HL-60 (cell line): ENCODE data around the gene IRX2.

ENCODE experiments used
- DNase-seq, 2 experiments: peaks; one replicate each; pipeline ENCODE4 v3.0.0-alpha.2; 2010 to 2020; ENCODE audit warnings: low read depth in 1 of 2, low spot score in 1 of 2
- H3K27ac ChIP-seq: fragments of 250-450 bp; sonication (Bioruptor Pico); replicated peaks from 2 replicates; pipeline ENCODE4 v1.5.1; 2020; ENCODE audit warnings: mild to moderate bottlenecking, moderate library complexity
- H3K27me3 ChIP-seq: fragments of 250-450 bp; sonication (Bioruptor Pico); 2 replicates; pipeline ENCODE4 v1.5.1; 2021; ENCODE audit warnings: mild to moderate bottlenecking, moderate library complexity; ENCODE audit not compliant: insufficient read depth, poor library complexity, severe bottlenecking
- H3K4me3 ChIP-seq: replicated peaks from 2 replicates; pipeline ENCODE4 v1.5.1; 2011; ENCODE audit warnings: mild to moderate bottlenecking, control low read depth, low read length; ENCODE audit not compliant: insufficient read depth
- GABPA ChIP-seq: IDR thresholded peaks from 2 replicates; pipeline ENCODE4 v1.6.1; 2012; ENCODE audit warnings: low read depth
- POLR2AphosphoS5 ChIP-seq: IDR thresholded peaks from 2 replicates; pipeline ENCODE4 v1.6.1; 2012; ENCODE audit warnings: low read depth
- SPI1 ChIP-seq: IDR thresholded peaks from 2 replicates; pipeline ENCODE4 v1.6.1; 2012; ENCODE audit warnings: low read depth, mild to moderate bottlenecking, borderline replicate concordance
- TF ChIP-seq, protein P1 (sequence below): IDR thresholded peaks from 2 replicates; pipeline ENCODE4 v1.6.1; 2012; ENCODE audit warnings: low read depth; ENCODE audit not compliant: insufficient replicate concordance
- TF ChIP-seq, protein P2 (sequence below): IDR thresholded peaks from one replicate; pipeline ENCODE4 v1.5.1; 2011; ENCODE audit warnings: low read length, control low read depth, inconsistent platforms; ENCODE audit not compliant: insufficient read depth

IRX2 gene

DNA sequence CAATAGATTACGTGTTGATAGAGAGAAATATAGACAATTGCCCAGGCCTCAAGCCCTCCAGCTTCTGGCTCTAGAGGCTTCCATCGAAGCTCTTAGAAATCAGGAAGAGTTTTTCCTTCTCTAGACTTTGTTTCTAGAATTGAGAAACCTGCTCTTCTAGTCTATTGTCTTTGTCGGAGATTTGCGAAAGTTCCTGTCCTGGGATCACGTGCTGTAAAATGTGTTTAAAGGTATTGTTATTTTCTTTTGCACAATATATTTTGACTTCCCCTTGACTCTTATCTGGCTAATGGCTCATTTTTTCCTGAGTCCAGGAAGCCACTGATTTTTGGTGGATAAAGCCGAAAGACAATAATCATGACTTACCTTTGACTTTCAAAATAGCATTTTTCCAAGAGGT is 32.1 kb downstream of the IRX2 start:
- H3K27ac ChIP-seq = no peak overlapping the region
- H3K27me3 ChIP-seq = no peaks in the 10 kb centered on the region
- no peak for TF ChIP-seq GABPA
- DNase-seq = no peak
- H3K4me3 ChIP-seq = no peak overlapping the region

DNA sequence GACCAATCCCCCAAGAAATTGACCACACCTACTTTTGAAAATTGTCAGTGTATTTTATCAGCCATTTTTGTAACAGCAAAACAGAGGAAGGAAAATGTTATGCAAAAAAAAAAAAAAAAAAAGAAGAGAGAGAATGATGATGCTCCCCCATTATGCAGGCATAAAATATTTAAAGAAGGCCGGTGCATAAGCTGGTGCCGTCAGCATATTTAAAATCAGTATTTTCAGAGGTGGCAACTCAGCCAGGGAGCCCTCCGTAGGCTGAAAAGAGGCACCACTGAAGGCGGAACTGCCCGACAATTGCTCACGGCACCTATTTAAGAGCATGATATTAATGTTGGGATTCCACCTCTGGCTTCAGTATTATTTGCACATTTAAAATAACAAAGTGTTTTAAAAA is 33.4 kb downstream of the IRX2 start:
- no peaks in the 10 kb centered on the region for H3K27me3 ChIP-seq
- H3K27ac ChIP-seq = no peak overlapping the region
- TF ChIP-seq, protein P1, sequence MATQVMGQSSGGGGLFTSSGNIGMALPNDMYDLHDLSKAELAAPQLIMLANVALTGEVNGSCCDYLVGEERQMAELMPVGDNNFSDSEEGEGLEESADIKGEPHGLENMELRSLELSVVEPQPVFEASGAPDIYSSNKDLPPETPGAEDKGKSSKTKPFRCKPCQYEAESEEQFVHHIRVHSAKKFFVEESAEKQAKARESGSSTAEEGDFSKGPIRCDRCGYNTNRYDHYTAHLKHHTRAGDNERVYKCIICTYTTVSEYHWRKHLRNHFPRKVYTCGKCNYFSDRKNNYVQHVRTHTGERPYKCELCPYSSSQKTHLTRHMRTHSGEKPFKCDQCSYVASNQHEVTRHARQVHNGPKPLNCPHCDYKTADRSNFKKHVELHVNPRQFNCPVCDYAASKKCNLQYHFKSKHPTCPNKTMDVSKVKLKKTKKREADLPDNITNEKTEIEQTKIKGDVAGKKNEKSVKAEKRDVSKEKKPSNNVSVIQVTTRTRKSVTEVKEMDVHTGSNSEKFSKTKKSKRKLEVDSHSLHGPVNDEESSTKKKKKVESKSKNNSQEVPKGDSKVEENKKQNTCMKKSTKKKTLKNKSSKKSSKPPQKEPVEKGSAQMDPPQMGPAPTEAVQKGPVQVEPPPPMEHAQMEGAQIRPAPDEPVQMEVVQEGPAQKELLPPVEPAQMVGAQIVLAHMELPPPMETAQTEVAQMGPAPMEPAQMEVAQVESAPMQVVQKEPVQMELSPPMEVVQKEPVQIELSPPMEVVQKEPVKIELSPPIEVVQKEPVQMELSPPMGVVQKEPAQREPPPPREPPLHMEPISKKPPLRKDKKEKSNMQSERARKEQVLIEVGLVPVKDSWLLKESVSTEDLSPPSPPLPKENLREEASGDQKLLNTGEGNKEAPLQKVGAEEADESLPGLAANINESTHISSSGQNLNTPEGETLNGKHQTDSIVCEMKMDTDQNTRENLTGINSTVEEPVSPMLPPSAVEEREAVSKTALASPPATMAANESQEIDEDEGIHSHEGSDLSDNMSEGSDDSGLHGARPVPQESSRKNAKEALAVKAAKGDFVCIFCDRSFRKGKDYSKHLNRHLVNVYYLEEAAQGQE = no peak
- no peak for TF ChIP-seq GABPA
- no peak for TF ChIP-seq POLR2AphosphoS5
- no peak for TF ChIP-seq SPI1
- TF ChIP-seq, protein P2, sequence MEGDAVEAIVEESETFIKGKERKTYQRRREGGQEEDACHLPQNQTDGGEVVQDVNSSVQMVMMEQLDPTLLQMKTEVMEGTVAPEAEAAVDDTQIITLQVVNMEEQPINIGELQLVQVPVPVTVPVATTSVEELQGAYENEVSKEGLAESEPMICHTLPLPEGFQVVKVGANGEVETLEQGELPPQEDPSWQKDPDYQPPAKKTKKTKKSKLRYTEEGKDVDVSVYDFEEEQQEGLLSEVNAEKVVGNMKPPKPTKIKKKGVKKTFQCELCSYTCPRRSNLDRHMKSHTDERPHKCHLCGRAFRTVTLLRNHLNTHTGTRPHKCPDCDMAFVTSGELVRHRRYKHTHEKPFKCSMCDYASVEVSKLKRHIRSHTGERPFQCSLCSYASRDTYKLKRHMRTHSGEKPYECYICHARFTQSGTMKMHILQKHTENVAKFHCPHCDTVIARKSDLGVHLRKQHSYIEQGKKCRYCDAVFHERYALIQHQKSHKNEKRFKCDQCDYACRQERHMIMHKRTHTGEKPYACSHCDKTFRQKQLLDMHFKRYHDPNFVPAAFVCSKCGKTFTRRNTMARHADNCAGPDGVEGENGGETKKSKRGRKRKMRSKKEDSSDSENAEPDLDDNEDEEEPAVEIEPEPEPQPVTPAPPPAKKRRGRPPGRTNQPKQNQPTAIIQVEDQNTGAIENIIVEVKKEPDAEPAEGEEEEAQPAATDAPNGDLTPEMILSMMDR = no peak
- no peak for DNase-seq
- H3K4me3 ChIP-seq = no peak overlapping the region

DNA sequence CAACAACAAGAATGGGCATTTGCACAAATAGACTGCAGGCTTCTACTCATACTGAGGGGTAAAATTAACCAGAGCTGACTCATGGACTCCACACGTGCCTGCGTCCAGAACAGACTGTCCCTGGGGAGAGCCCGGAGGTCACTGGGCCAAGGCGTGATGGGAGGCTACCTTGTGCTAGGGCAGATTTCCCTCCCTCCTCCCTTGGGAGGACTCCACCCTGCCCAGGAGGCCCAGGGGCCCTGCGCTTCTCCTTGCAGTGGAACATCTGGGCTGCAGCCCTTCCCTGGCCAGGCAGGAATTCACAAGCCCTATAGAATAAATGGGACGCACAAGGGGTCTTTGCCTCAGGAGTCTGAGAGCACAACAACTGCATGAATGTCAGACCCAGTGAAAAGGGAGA is 35.6 kb downstream of the IRX2 start:
- H3K27me3 ChIP-seq = no peaks in the 10 kb centered on the region
- no peak for TF ChIP-seq GABPA
- TF ChIP-seq, protein P2 = no peak
- TF ChIP-seq, protein P1 = no peak
- no peak for TF ChIP-seq POLR2AphosphoS5
- no peak for TF ChIP-seq SPI1
- H3K27ac ChIP-seq = no peak overlapping the region
- no peak overlapping the region for H3K4me3 ChIP-seq
- DNase-seq = no peak

DNA sequence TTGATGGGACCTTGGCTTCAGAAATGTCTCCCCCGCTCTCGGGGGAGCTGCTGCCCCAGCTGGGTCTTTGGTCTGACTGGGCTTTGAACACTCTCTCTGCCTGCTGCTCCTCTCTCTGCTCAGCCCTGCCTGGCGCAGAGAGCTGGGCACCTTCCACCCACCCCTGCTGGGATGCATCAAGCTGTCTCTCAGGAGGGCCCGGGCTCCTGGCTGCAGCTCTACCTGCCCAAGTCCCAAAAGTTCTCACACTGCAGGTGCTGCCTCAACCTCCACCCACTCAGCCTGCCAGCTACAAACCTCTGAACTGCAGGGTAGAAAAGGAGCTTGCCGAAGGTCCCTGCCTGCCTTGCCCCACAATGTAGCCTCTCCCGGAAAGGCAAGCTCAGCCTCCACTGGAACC is 36.7 kb downstream of the IRX2 start:
- no peak overlapping the region for H3K4me3 ChIP-seq
- no peaks in the 10 kb centered on the region for H3K27me3 ChIP-seq
- TF ChIP-seq, protein P2 = no peak
- no peak for TF ChIP-seq POLR2AphosphoS5
- TF ChIP-seq SPI1 = no peak
- TF ChIP-seq, protein P1 = no peak
- no peak for TF ChIP-seq GABPA
- DNase-seq = no peak
- H3K27ac ChIP-seq = no peak overlapping the region
